Activated naive CD8-positive, alpha-beta T cell treated with anti-CD3 and anti-CD28 coated beads, Interleukin-2, amount 50 U/mL, for 24 hours (primary cell): ENCODE data around the gene PHLDB2.

Experiments used
- ATAC-seq: fragments of 150-1000 bp; cut with Tn5 transposase; one replicate; pipeline ENCODE4 v1.10.0; 2021
- DNase-seq: peaks from one replicate; pipeline ENCODE4 v3.0.0; 2021
- H3K27ac Mint-ChIP-seq: one replicate; pipeline ENCODE4 v1.8.0; 2021; ENCODE audit warnings: mild to moderate bottlenecking, mixed read lengths
- H3K27me3 Mint-ChIP-seq: one replicate; pipeline ENCODE4 v1.8.0; 2021; ENCODE audit warnings: mixed read lengths
- H3K36me3 Mint-ChIP-seq: one replicate; pipeline ENCODE4 v1.8.0; 2021; ENCODE audit warnings: low read depth, mixed read lengths
- H3K4me1 Mint-ChIP-seq: one replicate; pipeline ENCODE4 v1.8.0; 2021; ENCODE audit warnings: mixed read lengths
- H3K4me3 Mint-ChIP-seq: one replicate; pipeline ENCODE4 v1.8.0; 2021; ENCODE audit warnings: mild to moderate bottlenecking, moderate library complexity, mixed read lengths
- H3K9me3 Mint-ChIP-seq: one replicate; pipeline ENCODE4 v1.8.0; 2021; ENCODE audit warnings: mixed read lengths

The PHLDB2 gene

GRCh38 chr3:111913163-111913763, 54.2 kb downstream of the PHLDB2 start:
- H3K4me1 Mint-ChIP-seq = peaks cover 2% of the 10 kb centered on the region
- DNase-seq = no peak
- H3K27ac Mint-ChIP-seq = no peak overlapping the region
- no peak overlapping the region for H3K4me3 Mint-ChIP-seq
- no peaks in the 10 kb centered on the region for H3K27me3 Mint-ChIP-seq
- H3K36me3 Mint-ChIP-seq = peaks cover 2% of the 10 kb centered on the region
- no peak for ATAC-seq
- no peaks in the 10 kb centered on the region for H3K9me3 Mint-ChIP-seq

GRCh38 chr3:111915905-111916304, 56.8 kb downstream of the PHLDB2 start:
- Mint-ChIP-seq H3K4me1 (no peaks in the 10 kb centered on the region), H3K27me3 (no peaks in the 10 kb centered on the region), H3K4me3 (no peak overlapping the region), H3K27ac (no peak overlapping the region), H3K9me3 (no peaks in the 10 kb centered on the region), H3K36me3 (peaks cover 2% of the 10 kb centered on the region)
- DNase-seq (no peak), ATAC-seq (no peak)

DNA sequence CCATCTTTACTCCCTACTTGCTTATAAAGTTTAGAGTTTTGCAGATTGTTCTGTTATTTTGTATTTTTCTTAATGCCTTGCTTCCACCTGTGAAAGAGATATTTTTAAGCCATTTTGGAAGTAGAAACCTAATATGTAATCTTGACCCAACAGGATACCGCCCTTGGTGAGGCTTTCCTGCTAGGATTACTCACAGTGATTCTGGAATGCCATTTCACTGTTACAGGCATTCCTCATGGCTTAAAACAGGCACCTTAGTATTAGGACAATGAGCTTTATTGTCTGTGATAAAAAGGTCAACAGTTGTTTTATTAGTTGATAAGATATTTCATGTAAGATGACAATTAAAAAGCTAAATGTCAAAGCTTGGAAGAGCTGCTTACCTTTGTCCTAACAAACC, 58.2 kb downstream of the PHLDB2 start:
- Mint-ChIP-seq H3K4me1 (no peaks in the 10 kb centered on the region), H3K27ac (no peak overlapping the region), H3K4me3 (no peak overlapping the region), H3K27me3 (no peaks in the 10 kb centered on the region), H3K9me3 (no peaks in the 10 kb centered on the region), H3K36me3 (peaks cover 2% of the 10 kb centered on the region)
- DNase-seq (no peak), ATAC-seq (no peak)

DNA sequence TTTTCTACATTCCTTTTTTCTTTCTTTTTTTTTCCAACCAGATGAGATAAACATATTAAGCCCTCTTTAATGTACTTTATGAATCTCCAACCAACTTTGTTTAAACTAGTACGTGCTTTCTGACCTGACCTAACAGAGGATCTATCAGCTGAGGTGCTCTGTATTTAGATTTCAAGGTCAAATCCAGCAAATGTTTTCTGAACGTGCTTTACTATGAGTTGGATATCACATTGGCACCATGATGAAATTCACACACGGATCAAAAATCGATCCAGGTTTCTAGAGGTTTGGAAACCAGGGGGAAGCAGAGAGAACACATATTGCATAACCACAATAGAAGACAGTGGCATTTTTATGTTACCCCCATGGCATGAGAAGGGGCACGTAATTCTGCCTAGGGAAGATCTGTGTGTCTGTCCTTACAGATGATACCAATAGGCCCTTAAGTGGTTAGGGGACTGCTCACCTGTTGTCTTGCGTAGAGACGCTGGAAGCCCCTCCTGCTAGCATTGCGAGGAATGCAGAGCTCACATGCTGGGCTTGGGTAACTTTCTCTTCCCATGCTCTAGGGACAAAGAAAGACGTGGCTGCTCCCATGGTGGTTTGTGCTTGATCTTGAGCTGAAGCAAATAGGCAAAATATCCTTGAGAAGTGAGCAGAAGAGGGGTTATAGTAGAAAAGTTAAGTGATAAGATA, 60.5 kb downstream of the PHLDB2 start:
- Mint-ChIP-seq H3K9me3 (no peaks in the 10 kb centered on the region), H3K27ac (no peak overlapping the region), H3K36me3 (peaks cover 2% of the 10 kb centered on the region), H3K27me3 (no peaks in the 10 kb centered on the region), H3K4me1 (peaks cover 2% of the 10 kb centered on the region), H3K4me3 (no peak overlapping the region)
- DNase-seq (no peak), ATAC-seq (no peak)

DNA sequence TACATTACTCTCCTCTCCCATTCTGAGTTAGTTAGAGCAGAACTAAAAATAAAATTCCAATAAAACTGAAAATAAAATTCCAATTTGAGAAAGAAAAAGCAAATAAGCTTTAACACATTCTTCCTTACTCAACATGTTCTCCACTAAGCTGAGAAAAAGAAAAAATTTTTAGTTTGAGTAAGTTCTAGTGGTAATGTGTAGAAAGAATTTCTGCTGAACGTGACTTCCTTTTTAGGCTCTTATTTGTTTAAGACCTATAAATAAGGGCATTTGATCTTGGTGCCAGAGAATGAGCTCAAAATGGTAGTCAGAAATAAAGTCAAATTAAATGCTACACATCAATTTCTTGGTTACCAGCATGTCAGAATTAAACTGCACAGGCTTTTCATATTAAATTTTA, 62.1 kb downstream of the PHLDB2 start:
- DNase-seq (no peak), ATAC-seq (no peak)
- Mint-ChIP-seq H3K36me3 (no peaks in the 10 kb centered on the region), H3K27ac (no peak overlapping the region), H3K27me3 (no peaks in the 10 kb centered on the region), H3K9me3 (no peaks in the 10 kb centered on the region), H3K4me1 (peaks cover 2% of the 10 kb centered on the region), H3K4me3 (no peak overlapping the region)

DNA sequence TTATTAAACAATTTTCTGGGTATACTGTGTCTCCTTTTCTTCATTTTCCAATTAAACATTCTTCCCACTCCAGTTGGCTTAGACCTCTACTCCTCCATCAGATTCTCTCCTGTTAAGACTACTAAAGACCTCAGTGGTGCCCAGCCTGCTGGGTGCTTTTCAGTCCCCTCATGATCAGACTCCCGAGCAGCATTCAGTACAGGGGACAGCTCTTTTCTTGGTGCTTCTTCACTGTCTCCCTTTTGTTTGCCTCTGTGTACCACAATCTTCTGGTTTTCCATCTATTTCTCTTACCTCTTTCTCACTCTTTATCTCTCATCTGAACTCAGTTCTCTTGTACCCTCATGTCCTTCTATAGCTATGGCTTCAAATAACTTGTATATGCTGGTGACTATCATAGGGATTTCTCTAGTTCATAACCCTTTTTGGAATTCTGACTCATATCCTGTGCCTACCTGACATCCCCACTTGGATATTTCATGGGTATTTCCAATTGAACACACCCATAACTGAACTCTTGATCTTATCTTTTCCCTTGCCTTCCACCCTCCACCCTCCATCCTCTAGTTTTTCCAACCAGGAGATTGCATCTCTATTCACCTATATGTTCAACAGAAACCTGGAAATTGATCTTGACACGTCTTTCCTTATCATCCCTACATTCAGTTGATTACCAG, 64.2 kb downstream of the PHLDB2 start:
- Mint-ChIP-seq H3K9me3 (no peaks in the 10 kb centered on the region), H3K27ac (no peak overlapping the region), H3K4me3 (no peak overlapping the region), H3K36me3 (no peaks in the 10 kb centered on the region), H3K4me1 (peaks cover 2% of the 10 kb centered on the region), H3K27me3 (no peaks in the 10 kb centered on the region)
- ATAC-seq (no peak), DNase-seq (no peak)

GRCh38 chr3:111923806-111924205, 64.7 kb downstream of the PHLDB2 start:
- Mint-ChIP-seq H3K4me3 (no peak overlapping the region), H3K9me3 (no peaks in the 10 kb centered on the region), H3K27ac (no peak overlapping the region), H3K27me3 (no peaks in the 10 kb centered on the region), H3K36me3 (no peaks in the 10 kb centered on the region), H3K4me1 (peaks cover 2% of the 10 kb centered on the region)
- ATAC-seq (no peak), DNase-seq (no peak)

- no peak overlapping the region for H3K4me3 Mint-ChIP-seq
- ATAC-seq (no peak), DNase-seq (no peak)
- H3K4me1 Mint-ChIP-seq = peaks cover 2% of the 10 kb centered on the region
- H3K36me3 Mint-ChIP-seq = no peaks in the 10 kb centered on the region
- H3K27me3 Mint-ChIP-seq = no peaks in the 10 kb centered on the region
- no peak overlapping the region for H3K27ac Mint-ChIP-seq
- H3K9me3 Mint-ChIP-seq = no peaks in the 10 kb centered on the region
Measured at GRCh38 chr3:111924283-111924682, 65.2 kb downstream of the PHLDB2 start.

DNA sequence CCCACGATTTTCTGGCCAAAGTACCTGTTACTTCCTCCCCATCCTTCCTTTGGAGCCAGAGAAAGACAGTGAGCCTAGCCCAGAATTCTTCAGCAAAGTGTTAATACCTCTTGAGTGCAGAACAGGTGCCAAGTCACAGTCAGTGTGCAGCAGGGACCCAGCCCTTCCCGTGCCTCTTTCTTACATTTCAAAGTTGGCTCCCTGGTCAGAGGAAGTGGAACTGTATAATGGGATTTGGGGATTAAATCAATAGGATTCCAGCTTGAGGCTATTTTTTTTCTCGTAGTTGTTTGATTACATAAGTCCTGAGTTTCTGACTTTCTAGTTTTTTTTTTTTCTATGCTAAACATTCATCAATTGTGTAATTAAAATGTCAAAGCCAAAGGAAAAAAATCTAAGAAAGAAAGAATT, 67.2 kb downstream of the PHLDB2 start:
- peaks cover 2% of the 10 kb centered on the region for H3K4me1 Mint-ChIP-seq
- no peak for ATAC-seq
- no peak overlapping the region for H3K4me3 Mint-ChIP-seq
- H3K36me3 Mint-ChIP-seq = no peaks in the 10 kb centered on the region
- H3K9me3 Mint-ChIP-seq = no peaks in the 10 kb centered on the region
- DNase-seq = no peak
- no peaks in the 10 kb centered on the region for H3K27me3 Mint-ChIP-seq
- no peak overlapping the region for H3K27ac Mint-ChIP-seq

- Mint-ChIP-seq H3K4me3 (no peak overlapping the region), H3K27ac (no peak overlapping the region), H3K36me3 (no peaks in the 10 kb centered on the region), H3K9me3 (no peaks in the 10 kb centered on the region), H3K4me1 (peaks cover under 1% of the 10 kb centered on the region), H3K27me3 (no peaks in the 10 kb centered on the region)
- ATAC-seq (no peak), DNase-seq (no peak)
Measured at GRCh38 chr3:111928613-111929012, 69.5 kb downstream of the PHLDB2 start.

GRCh38 chr3:111929484-111929883, 70.4 kb downstream of the PHLDB2 start:
- ATAC-seq (no peak), DNase-seq (no peak)
- H3K4me3 Mint-ChIP-seq = no peak overlapping the region
- no peaks in the 10 kb centered on the region for H3K27me3 Mint-ChIP-seq
- no peaks in the 10 kb centered on the region for H3K36me3 Mint-ChIP-seq
- no peaks in the 10 kb centered on the region for H3K4me1 Mint-ChIP-seq
- H3K27ac Mint-ChIP-seq = no peak overlapping the region
- no peaks in the 10 kb centered on the region for H3K9me3 Mint-ChIP-seq

GRCh38 chr3:111932946-111933345, 73.9 kb downstream of the PHLDB2 start:
- no peak overlapping the region for H3K27ac Mint-ChIP-seq
- no peaks in the 10 kb centered on the region for H3K36me3 Mint-ChIP-seq
- DNase-seq (no peak), ATAC-seq (no peak)
- H3K4me1 Mint-ChIP-seq = no peaks in the 10 kb centered on the region
- H3K27me3 Mint-ChIP-seq = no peaks in the 10 kb centered on the region
- no peak overlapping the region for H3K4me3 Mint-ChIP-seq
- no peaks in the 10 kb centered on the region for H3K9me3 Mint-ChIP-seq

GRCh38 chr3:111936191-111936841, 77.3 kb downstream of the PHLDB2 start:
- no peak overlapping the region for H3K27ac Mint-ChIP-seq
- H3K4me1 Mint-ChIP-seq = no peaks in the 10 kb centered on the region
- ATAC-seq = no peak
- peaks cover 6% of the 10 kb centered on the region for H3K36me3 Mint-ChIP-seq
- H3K9me3 Mint-ChIP-seq = no peaks in the 10 kb centered on the region
- H3K4me3 Mint-ChIP-seq = no peak overlapping the region
- no peak for DNase-seq
- H3K27me3 Mint-ChIP-seq = no peaks in the 10 kb centered on the region

GRCh38 chr3:111936967-111937366, 77.9 kb downstream of the PHLDB2 start:
- Mint-ChIP-seq H3K36me3 (peaks cover 6% of the 10 kb centered on the region), H3K27ac (no peak overlapping the region), H3K4me1 (no peaks in the 10 kb centered on the region), H3K4me3 (no peak overlapping the region), H3K9me3 (no peaks in the 10 kb centered on the region), H3K27me3 (no peaks in the 10 kb centered on the region)
- ATAC-seq (no peak), DNase-seq (no peak)

- no peak for DNase-seq
- no peak overlapping the region for H3K27ac Mint-ChIP-seq
- no peaks in the 10 kb centered on the region for H3K9me3 Mint-ChIP-seq
- H3K4me1 Mint-ChIP-seq = no peaks in the 10 kb centered on the region
- H3K36me3 Mint-ChIP-seq = peaks cover 6% of the 10 kb centered on the region
- H3K27me3 Mint-ChIP-seq = no peaks in the 10 kb centered on the region
- ATAC-seq = no peak
- H3K4me3 Mint-ChIP-seq = no peak overlapping the region
Measured at GRCh38 chr3:111937871-111938270, 78.8 kb downstream of the PHLDB2 start.
